Measurements from ENCODE around the gene CLDN8.

GRCh38 chr21:30255679-30256078, 39.8 kb upstream of the CLDN8 start:
- TF ChIP-seq KDM4B (CRISPR knock-in tag; IDR thresholded peaks at IDR 0.05) (no peak), ZNF205 (CRISPR knock-in tag; IDR thresholded peaks at IDR 0.05) (no peak), POLR2AphosphoS5 (IDR thresholded peaks at IDR 0.05; ENCODE audit: low read depth, low read length) (no peak), TP53 (CRISPR knock-in tag; conservative IDR thresholded peaks at IDR 0.05) (no peak), ATF7 (IDR thresholded peaks at IDR 0.05) (no peak), ATF7 (CRISPR knock-in tag; IDR thresholded peaks at IDR 0.05) (no peak), MEIS1 (CRISPR knock-in tag; IDR thresholded peaks at IDR 0.05; ENCODE audit: borderline replicate concordance) (no peak), SNAPC5 (CRISPR knock-in tag; IDR thresholded peaks at IDR 0.05; ENCODE audit: borderline replicate concordance) (no peak), ELF4 (CRISPR knock-in tag; IDR thresholded peaks at IDR 0.05; ENCODE audit: borderline replicate concordance) (no peak), TBP (CRISPR knock-in tag; IDR thresholded peaks at IDR 0.05) (no peak), EZH2 (conservative IDR thresholded peaks at IDR 0.05; ENCODE audit: low read depth, low read length) (no peak), ZNF572 (CRISPR knock-in tag; IDR thresholded peaks at IDR 0.05) (no peak)
- TF ChIP-seq, protein P1, sequence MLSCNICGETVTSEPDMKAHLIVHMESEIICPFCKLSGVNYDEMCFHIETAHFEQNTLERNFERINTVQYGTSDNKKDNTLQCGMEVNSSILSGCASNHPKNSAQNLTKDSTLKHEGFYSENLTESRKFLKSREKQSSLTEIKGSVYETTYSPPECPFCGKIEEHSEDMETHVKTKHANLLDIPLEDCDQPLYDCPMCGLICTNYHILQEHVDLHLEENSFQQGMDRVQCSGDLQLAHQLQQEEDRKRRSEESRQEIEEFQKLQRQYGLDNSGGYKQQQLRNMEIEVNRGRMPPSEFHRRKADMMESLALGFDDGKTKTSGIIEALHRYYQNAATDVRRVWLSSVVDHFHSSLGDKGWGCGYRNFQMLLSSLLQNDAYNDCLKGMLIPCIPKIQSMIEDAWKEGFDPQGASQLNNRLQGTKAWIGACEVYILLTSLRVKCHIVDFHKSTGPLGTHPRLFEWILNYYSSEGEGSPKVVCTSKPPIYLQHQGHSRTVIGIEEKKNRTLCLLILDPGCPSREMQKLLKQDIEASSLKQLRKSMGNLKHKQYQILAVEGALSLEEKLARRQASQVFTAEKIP (CRISPR knock-in tag; IDR thresholded peaks at IDR 0.05; ENCODE audit: borderline replicate concordance) = no peak
- TF ChIP-seq, protein P2, sequence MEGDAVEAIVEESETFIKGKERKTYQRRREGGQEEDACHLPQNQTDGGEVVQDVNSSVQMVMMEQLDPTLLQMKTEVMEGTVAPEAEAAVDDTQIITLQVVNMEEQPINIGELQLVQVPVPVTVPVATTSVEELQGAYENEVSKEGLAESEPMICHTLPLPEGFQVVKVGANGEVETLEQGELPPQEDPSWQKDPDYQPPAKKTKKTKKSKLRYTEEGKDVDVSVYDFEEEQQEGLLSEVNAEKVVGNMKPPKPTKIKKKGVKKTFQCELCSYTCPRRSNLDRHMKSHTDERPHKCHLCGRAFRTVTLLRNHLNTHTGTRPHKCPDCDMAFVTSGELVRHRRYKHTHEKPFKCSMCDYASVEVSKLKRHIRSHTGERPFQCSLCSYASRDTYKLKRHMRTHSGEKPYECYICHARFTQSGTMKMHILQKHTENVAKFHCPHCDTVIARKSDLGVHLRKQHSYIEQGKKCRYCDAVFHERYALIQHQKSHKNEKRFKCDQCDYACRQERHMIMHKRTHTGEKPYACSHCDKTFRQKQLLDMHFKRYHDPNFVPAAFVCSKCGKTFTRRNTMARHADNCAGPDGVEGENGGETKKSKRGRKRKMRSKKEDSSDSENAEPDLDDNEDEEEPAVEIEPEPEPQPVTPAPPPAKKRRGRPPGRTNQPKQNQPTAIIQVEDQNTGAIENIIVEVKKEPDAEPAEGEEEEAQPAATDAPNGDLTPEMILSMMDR (CRISPR knock-in tag; IDR thresholded peaks at IDR 0.05) = no peak

Measured in HepG2 (cell line).